T1000 (cell line): ENCODE results near the gene PROZ.
A peak's percentile ranks its signal among the peaks of the same experiment; 100 is the strongest.
"Not testable (repeated sequence)": the region's sequence is repeated elsewhere in the genome, so short reads cannot be mapped to it uniquely, and the experiment has no call there.

Experiments used
- DNase-seq: peaks from one replicate; lab custom pipeline; 2025; ENCODE audit warnings: mixed read lengths; lab: John Stamatoyannopoulos, UW

PROZ gene, protein sequence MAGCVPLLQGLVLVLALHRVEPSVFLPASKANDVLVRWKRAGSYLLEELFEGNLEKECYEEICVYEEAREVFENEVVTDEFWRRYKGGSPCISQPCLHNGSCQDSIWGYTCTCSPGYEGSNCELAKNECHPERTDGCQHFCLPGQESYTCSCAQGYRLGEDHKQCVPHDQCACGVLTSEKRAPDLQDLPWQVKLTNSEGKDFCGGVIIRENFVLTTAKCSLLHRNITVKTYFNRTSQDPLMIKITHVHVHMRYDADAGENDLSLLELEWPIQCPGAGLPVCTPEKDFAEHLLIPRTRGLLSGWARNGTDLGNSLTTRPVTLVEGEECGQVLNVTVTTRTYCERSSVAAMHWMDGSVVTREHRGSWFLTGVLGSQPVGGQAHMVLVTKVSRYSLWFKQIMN

DNA sequence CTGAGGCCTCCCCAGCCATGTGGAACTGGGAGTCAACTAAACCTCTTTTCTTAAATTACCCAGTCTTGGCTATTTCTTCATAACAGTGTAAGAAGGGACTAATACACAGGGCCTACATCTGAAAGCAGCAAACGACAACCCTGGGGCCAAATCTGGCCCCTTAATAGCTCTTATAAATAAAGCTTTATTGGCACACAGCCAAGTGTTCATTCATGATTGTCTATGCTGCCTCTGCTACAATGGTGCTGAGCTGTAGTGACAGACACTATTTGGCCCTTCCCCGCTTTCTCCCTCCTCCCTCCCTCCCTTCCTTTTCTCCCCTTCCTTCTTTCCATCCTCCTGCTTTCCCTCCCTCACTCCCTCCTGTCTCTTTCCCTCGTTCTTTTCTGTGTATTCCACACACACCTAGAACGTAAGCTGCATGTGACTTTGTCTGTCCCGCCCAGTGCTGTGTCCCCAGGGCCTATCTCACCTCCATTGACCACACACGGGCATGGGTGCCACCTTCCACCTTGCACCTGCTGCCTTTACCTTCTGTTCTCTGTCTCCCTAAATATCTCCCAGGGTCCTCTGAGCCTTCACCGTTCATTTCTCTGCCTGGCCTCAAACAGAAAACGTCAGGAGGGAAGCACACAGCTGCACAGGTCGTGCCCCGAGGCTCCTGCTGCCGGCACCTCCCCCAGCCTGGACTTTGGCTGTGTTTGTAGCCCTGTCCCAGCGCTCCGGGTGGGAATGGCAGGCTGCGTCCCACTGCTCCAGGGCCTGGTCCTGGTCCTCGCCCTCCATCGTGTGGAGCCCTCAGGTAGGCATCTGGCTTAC is at the start of gene PROZ:
Gene PROZ (plus strand): TSS at position 720 of the 819 bp plus-strand sequence. CDS start 13 bp downstream, at position 733.
- DNase-seq = no peak

DNA sequence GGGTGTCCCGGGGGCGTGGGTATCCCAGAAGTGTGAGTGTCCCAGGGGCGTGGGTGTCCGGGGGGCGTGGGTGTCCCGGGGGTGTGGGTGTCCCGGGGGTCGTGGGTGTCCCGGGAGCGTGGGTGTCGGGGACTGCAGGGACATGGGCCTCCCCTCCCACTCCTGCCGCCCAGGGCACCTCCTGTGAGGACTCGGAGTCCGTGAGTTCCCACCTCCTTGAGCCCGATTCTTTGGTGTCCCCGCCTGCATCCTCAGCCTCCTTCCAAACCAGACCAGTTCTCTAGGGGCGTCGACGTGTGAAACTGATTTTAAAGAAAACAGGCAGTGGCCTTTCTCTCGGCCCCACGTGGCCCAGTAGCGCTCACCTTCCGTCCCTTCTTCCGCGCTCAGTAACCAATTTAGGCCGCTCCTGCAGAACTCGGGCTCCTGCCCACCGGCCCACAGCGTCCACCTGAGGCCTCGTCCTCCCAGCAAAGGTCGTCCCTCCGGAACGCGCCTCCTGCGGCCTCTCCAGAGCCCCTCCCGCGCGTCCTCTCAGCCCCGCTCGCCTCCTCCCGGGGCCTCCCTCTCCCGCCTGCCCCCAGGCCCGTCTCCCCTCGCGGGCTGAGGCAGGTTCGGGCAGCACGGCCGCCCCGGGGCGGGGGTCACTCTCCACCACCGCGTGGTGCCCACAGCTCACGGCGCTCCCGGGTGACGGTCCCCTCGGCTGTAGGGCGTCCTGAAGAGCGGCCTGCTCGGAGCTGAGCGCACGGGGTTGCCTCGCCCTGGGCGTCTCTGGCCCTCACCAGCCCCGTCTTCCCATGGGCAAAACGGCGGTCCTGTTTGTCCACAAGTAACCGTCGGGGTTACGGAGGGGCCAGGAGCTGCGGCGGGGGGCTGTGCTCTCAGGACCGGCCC is 49.0 kb upstream of the PROZ start:
- DNase-seq = no peak

DNA sequence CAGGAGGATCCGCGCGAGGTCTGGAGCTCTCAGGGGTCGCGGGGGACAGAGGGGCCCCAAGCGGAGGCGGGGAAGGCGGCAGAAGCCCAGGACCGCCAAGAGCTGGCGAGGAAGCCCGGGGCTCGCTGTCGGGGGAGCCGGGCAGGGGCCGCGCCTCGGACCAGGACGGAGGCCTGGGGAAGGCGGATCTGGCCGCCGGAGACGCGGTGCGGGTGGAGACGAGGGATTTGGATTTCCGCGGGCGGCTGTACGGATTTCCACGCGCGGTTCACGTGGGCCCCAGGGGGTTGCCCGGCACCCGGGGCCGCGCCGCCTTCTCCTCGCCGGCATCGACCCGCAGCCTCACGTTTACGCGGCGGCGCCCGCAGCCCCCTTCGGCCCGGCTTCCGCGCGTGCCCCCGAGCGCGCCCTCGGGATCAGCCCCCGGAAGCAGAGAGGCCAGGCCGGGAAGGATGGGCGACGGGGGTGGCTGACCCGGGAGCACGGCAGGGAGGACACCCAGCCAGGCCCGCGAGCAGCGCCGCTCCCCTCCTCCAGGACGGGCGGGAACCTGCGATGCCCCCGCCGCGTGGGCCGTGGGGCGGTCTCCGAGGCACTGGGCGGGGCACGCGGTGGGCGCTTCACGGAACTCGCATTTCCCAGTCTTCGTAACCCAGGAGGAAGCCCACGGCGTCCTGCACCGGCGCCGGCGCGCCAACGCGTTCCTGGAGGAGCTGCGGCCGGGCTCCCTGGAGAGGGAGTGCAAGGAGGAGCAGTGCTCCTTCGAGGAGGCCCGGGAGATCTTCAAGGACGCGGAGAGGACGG is 48.2 kb upstream of the PROZ start:
- DNase-seq = no peak

DNA sequence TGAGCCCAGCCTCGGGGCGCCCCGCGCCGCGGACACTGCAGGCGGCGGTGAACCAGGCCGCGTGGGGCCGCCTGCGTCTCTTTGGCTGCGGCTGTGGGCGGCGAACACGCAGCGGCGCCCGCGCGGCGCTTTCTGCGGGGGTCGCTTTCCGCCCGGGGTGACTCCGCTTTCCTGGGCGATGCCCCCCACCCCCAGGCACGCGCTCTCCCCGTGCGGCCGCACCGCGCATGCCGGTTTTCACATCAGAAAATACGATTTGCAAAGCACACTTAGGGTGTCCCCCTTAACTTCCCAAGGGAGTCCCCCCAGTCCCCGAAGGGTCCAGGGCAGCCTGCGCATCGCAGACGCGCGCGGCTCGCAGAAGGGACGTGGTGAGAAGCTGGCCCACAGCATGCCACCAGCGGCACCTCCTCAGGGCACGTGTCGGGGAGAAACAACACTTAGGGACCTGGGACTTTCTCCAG is 47.6 kb upstream of the PROZ start:
- peak; percentile 38 for DNase-seq

DNA sequence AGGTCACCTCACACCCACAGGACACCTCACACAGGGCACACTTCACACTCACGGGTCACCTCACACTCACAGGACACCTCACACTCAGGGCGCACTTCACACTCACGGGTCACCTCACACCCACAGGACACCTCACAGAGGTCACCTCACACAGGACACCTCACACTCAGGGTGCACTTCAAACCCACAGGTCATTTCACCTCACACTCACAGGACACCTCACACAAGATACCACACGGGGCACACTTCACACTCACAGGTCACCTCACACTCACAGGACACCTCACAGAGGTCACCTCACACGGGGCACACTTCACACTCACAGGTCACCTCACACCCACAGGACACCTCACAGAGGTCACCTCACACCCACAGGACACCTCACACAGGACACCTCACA is 46.6 kb upstream of the PROZ start:
- not testable (repeated sequence) for DNase-seq

DNA sequence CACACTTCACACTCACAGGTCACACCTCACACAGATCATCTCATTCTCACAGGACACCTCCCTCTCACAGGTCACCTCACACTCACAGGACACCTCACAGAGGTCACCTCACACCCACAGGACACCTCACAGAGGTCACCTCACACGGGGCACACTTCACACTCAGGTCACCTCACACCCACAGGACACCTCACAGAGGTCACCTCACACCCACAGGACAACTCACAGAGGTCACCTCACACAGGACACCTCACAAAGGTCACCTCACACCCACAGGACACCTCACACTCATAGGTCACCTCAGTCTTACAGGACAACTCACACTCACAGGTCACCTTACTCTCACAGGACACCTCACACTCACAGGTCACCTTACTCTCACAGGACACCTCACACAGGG is 46.0 kb upstream of the PROZ start:
- not testable (repeated sequence) for DNase-seq

DNA sequence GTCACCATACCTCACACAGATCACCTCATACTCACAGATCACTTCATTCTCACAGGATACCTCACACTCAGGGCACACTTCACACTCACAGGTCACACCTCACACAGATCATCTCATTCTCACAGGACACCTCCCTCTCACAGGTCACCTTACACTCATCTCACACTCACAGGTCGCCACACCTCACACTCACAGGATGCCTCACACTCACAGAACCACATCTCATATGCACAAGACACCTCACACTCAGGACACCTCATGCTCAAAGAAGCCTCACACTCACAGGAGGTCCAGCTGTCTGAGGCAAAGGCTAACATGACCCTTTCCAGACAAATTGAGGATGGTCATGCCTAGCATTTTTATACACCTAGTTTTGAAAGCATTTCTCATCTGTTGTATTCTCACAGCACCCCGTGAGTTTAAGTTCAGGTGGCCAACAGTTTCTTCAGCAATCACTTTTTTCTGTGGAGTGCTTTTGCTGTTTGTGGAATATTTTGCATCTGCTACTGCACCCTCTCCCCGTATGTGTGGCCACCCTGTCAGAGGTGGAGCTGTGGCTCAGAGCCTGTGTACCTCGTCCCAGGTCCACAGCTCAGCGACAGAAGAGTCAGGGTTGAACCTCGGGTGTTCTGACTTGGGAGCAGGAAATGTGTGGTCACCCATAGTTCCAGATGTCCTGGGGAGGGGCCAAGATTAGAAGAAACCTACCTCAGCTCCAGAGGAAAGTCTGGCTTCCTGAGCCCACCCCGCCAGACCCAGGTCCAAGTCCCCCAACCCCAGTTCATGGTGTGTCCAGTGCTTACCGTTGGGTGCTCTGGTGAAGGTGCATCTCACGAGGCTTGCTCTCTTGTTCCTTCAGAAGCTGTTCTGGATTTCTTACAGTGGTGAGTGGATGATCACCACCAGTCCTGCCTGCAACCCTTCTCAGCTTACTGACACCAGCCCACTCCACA is 45.3 kb upstream of the PROZ start:
- DNase-seq = no peak

DNA sequence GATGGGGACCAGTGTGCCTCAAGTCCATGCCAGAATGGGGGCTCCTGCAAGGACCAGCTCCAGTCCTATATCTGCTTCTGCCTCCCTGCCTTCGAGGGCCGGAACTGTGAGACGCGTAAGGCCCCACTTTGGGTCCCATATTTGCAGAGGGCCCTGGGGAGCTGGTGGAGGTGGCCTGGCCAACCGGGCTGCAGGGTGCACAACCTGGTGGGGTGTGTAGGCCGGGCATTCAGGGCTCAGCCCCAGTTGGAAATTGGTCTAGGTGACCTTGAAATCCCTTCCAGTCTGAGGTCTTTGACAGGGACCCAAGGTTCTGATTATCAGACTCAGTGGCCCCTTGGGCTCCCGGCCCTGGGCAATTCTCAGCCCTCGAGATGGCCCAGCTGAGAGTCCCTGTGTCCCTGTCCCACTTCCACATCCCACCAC is 44.6 kb upstream of the PROZ start:
- DNase-seq = no peak

DNA sequence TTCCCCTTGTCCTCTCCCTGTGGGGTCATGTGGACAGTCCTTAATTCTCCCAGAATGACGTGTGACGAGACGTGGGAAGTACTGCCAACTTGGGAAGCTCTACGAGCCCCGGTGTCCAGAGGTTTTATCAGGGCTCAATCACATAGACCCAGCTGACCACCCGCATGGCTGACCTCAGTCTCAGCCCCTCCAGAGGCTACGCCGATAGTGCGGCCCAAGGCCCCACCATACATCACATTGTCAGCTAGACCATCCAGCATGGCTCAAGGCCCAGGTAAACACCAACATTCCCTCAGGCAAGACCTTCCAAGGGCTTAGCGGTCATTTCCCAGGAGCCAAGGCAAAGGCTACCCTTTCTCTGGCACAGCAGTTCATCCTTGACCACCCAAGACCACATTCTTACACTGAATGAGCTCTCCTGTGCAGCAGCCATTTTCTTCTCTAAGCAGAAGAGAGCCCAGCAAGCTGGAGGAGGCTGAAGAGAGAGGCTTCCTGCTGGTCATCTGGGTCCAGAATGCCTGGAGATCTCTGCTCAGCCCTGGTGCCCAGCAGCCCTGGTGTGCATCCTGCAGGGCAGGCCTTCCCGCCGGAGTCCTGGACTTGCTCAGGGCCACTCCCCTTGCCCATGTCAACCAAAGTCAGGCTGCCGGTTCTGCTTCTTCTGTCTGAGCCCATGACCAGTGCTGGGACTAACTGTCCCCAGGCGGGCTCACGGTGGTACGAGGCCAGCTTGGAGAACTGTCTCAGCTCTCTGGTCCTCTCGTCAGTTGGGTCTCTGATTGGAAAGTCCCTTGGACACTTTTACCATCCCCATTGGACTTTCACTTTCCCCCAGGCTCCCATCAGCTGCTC is 43.7 kb upstream of the PROZ start:
- DNase-seq = no peak

DNA sequence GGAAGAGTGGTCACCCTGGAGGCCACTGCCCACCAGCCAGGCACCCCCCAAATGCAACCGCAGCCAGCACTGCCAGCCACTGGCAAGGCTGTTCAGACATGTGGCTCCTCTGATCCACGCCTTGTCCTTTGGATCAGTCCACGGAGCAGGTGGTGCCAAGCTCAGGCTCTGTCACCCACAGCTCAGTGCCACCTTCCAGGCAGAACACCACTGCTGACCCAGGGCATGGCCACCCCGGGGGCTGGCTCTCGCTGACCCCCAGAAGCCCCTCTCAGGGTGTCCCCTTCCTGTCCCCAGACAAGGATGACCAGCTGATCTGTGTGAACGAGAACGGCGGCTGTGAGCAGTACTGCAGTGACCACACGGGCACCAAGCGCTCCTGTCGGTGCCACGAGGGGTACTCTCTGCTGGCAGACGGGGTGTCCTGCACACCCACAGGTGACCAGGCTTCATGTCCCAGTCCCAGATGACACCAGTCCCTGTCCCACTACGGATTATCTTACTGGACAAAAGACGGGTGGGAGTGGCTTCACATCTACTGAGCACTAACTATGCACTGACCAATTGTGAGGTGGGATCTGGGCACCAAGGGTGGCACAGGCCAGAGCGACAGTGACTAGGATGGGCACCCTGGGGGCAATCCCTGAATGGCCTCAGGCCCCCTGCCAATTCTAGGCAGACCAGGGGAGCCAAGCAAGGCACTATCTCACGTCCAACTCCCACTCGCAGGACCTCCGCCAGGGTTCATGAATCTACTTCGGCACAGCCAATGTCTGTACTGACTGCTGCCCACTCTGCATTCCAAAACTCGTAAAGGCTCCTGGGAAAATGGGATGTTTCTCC is 42.9 kb upstream of the PROZ start:
- DNase-seq = no peak

DNA sequence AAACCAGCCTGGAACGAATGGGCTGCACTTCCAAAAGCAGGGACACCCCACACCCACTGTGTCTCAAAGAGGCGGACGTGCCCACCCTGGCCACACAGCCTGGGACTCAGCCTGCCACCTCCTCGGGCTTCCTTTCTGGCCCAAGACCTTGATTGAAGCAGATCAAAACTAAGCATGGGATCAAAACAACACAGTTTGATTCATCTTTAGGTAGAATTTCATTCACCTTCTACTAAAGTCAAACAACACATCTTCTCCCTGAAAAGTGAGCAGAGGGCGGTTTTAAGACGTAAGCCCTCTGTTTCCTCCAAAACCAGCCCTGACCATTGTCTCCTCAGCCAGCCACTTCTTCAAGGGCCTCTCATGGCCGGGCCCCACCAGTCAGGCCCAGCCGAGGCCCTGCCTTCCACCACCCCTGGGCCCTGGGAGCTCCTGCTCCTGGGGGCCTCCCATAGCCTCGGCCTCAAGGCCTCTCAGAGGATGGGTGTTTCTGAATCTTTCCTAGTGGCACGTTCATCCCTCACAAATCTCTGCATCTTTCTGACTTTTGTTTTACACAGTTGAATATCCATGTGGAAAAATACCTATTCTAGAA is 42.1 kb upstream of the PROZ start:
- no peak for DNase-seq

DNA sequence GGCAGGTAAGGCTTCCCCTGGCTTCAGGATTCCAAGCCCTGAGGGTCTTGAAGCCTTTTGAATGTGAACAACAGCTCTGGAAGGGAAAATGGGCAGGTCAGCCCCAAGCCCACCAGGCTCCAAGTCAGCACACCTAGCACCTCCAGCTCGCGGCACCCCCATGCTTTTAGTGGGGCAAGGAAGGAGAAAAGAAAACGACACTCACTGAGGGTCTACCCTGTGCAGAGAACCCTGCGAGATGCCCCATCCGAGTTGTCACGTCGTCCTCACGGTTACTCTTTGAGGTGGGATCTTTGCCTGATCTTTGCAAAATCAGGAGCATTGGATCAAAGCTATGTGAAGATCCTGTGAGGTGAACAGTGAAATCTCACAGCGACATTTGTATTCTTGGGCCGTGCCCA is 41.6 kb upstream of the PROZ start:
- DNase-seq = no peak

DNA sequence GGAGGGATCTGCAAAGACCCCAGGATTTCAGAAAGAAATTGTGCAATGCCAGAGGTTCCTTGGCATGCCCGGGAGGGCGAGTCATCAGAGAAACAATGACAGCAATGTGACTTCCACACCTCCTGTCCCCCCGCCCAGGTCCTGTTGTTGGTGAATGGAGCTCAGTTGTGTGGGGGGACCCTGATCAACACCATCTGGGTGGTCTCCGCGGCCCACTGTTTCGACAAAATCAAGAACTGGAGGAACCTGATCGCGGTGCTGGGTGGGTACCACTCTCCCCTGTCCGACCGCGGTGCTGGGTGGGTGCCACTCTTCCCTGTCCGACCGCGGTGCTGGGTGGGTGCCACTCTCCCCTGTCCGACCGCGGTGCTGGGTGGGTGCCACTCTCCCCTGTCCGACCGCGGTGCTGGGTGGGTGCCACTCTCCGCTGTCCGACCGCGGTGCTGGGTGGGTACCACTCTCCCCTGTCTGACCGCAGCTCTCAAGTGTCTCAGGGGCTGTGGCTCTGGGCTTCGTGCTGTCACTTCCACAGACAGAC is 41.0 kb upstream of the PROZ start:
- no peak for DNase-seq

DNA sequence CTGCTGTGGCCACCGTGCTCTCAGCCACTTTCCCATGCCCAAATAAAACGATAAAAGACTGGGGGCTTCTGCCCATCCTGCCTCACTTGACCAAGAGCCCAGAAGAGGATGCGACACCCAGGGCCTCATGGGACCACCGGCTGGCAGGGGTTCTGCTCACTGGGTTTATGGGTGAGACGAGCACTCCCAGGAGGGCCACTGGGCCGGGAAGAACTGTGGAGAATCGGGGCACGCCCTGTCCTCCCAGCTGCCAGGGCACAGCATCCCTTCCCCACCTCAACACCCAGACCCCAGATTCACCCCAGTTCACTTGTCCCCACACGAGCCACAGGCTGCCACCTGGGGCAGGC is 40.6 kb upstream of the PROZ start:
- DNase-seq = no peak

DNA sequence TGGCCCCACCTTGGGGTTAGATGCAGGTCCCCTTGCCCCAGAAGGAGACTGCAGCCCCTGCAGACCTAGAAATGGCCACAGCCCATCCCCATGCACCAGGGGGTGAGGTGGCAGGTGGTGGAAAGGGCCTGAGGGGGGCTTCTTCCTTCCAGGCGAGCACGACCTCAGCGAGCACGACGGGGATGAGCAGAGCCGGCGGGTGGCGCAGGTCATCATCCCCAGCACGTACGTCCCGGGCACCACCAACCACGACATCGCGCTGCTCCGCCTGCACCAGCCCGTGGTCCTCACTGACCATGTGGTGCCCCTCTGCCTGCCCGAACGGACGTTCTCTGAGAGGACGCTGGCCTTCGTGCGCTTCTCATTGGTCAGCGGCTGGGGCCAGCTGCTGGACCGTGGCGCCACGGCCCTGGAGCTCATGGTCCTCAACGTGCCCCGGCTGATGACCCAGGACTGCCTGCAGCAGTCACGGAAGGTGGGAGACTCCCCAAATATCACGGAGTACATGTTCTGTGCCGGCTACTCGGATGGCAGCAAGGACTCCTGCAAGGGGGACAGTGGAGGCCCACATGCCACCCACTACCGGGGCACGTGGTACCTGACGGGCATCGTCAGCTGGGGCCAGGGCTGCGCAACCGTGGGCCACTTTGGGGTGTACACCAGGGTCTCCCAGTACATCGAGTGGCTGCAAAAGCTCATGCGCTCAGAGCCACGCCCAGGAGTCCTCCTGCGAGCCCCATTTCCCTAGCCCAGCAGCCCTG is 40.0 kb upstream of the PROZ start:
- DNase-seq = no peak

DNA sequence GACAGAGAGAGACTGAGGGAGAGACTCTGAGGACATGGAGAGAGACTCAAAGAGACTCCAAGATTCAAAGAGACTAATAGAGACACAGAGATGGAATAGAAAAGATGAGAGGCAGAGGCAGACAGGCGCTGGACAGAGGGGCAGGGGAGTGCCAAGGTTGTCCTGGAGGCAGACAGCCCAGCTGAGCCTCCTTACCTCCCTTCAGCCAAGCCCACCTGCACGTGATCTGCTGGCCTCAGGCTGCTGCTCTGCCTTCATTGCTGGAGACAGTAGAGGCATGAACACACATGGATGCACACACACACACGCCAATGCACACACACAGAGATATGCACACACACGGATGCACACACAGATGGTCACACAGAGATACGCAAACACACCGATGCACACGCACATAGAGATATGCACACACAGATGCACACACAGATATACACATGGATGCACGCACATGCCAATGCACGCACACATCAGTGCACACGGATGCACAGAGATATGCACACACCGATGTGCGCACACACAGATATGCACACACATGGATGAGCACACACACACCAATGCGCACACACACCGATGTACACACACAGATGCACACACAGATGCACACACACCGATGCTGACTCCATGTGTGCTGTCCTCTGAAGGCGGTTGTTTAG is 39.2 kb upstream of the PROZ start:
- DNase-seq = no peak
